BLaER1 (cell line): ENCODE results near the gene FUT4.

Experiments
- H3K27ac ChIP-seq: shearing (Covaris generic); formaldehyde crosslinking; 2 replicates; pipeline ENCODE4 v1.8.1; 2022
- H3K27me3 ChIP-seq: shearing (Covaris generic); formaldehyde crosslinking; 2 replicates; pipeline ENCODE4 v1.8.1; 2022
- H3K36me3 ChIP-seq: shearing (Covaris generic); formaldehyde crosslinking; 2 replicates; pipeline ENCODE4 v1.8.1; 2022
- H3K4me1 ChIP-seq: shearing (Covaris generic); formaldehyde crosslinking; 2 replicates; pipeline ENCODE4 v1.8.1; 2022
- H3K4me2 ChIP-seq: shearing (Covaris generic); formaldehyde crosslinking; 2 replicates; pipeline ENCODE4 v1.8.1; 2022
- H3K4me3 ChIP-seq: shearing (Covaris generic); formaldehyde crosslinking; 2 replicates; pipeline ENCODE4 v1.8.1; 2022
- H3K9ac ChIP-seq: shearing (Covaris generic); formaldehyde crosslinking; 2 replicates; pipeline ENCODE4 v1.8.1; 2022
- H3K9me3 ChIP-seq: shearing (Covaris generic); formaldehyde crosslinking; 2 replicates; pipeline ENCODE4 v1.8.1; 2022
- H4K20me1 ChIP-seq: shearing (Covaris generic); formaldehyde crosslinking; 2 replicates; pipeline ENCODE4 v1.8.1; 2022
- Cebpa-rat ChIP-seq: shearing (Covaris generic); IDR thresholded peaks from 2 replicates; pipeline ENCODE4 v1.8.1; 2022

The FUT4 gene

GRCh38 chr11:94581926-94582325, 38.2 kb downstream of the FUT4 start:
- Histone ChIP-seq H3K27ac (no peak overlapping the region), H3K9me3 (no peaks in the 10 kb centered on the region), H3K36me3 (no peaks in the 10 kb centered on the region), H3K4me3 (no peak overlapping the region), H3K4me1 (peaks cover 7% of the 10 kb centered on the region), H3K9ac (no peak overlapping the region), H4K20me1 (no peaks in the 10 kb centered on the region), H3K4me2 (no peak overlapping the region), H3K27me3 (no peaks in the 10 kb centered on the region)
- no peak for TF ChIP-seq Cebpa-rat

- H3K9me3 ChIP-seq = no peaks in the 10 kb centered on the region
- H3K4me3 ChIP-seq = no peak overlapping the region
- no peaks in the 10 kb centered on the region for H4K20me1 ChIP-seq
- no peak overlapping the region for H3K27ac ChIP-seq
- TF ChIP-seq Cebpa-rat = no peak
- H3K27me3 ChIP-seq = no peaks in the 10 kb centered on the region
- H3K4me1 ChIP-seq = peaks cover 7% of the 10 kb centered on the region
- H3K36me3 ChIP-seq = no peaks in the 10 kb centered on the region
- H3K9ac ChIP-seq = no peak overlapping the region
- H3K4me2 ChIP-seq = no peak overlapping the region
Measured at GRCh38 chr11:94583213-94583865, 39.6 kb downstream of the FUT4 start.

GRCh38 chr11:94583866-94584500, 40.3 kb downstream of the FUT4 start:
- H3K9me3 ChIP-seq = no peaks in the 10 kb centered on the region
- H3K4me1 ChIP-seq = peaks cover under 1% of the 10 kb centered on the region; the same call in 1 of the 2 replicates
- no peak overlapping the region for H3K9ac ChIP-seq
- no peak overlapping the region for H3K27ac ChIP-seq
- no peaks in the 10 kb centered on the region for H3K27me3 ChIP-seq
- no peak for TF ChIP-seq Cebpa-rat
- H3K4me2 ChIP-seq = no peak overlapping the region
- no peak overlapping the region for H3K4me3 ChIP-seq
- H4K20me1 ChIP-seq = no peaks in the 10 kb centered on the region
- no peaks in the 10 kb centered on the region for H3K36me3 ChIP-seq

- Histone ChIP-seq H4K20me1 (no peaks in the 10 kb centered on the region), H3K4me2 (no peak overlapping the region), H3K9me3 (no peaks in the 10 kb centered on the region), H3K27me3 (no peaks in the 10 kb centered on the region), H3K4me1 (peaks cover 7% of the 10 kb centered on the region), H3K27ac (no peak overlapping the region), H3K36me3 (no peaks in the 10 kb centered on the region), H3K9ac (no peak overlapping the region), H3K4me3 (no peak overlapping the region)
- TF ChIP-seq Cebpa-rat = no peak
Measured at GRCh38 chr11:94584978-94585377, 41.3 kb downstream of the FUT4 start.

- Histone ChIP-seq H3K27me3 (no peaks in the 10 kb centered on the region), H3K9me3 (no peaks in the 10 kb centered on the region), H3K4me3 (no peak overlapping the region), H3K27ac (no peak overlapping the region), H3K4me1 (peaks cover 11% of the 10 kb centered on the region), H3K36me3 (no peaks in the 10 kb centered on the region), H3K4me2 (no peak overlapping the region), H4K20me1 (no peaks in the 10 kb centered on the region), H3K9ac (no peak overlapping the region)
- TF ChIP-seq Cebpa-rat = no peak
Measured at GRCh38 chr11:94585399-94585798, 41.7 kb downstream of the FUT4 start.

- no peaks in the 10 kb centered on the region for H3K36me3 ChIP-seq
- TF ChIP-seq Cebpa-rat = no peak
- no peak overlapping the region for H3K9ac ChIP-seq
- no peaks in the 10 kb centered on the region for H3K9me3 ChIP-seq
- no peak overlapping the region for H3K4me2 ChIP-seq
- H4K20me1 ChIP-seq = no peaks in the 10 kb centered on the region
- H3K27me3 ChIP-seq = no peaks in the 10 kb centered on the region
- peaks cover 16% of the 10 kb centered on the region for H3K4me1 ChIP-seq
- no peak overlapping the region for H3K27ac ChIP-seq
- no peak overlapping the region for H3K4me3 ChIP-seq
Measured at GRCh38 chr11:94586546-94586945, 42.8 kb downstream of the FUT4 start.

- Histone ChIP-seq H3K36me3 (no peaks in the 10 kb centered on the region), H3K27ac (no peak overlapping the region), H3K4me3 (no peak overlapping the region), H3K4me2 (no peak overlapping the region), H3K27me3 (no peaks in the 10 kb centered on the region), H4K20me1 (no peaks in the 10 kb centered on the region), H3K9me3 (no peaks in the 10 kb centered on the region), H3K9ac (no peak overlapping the region), H3K4me1 (peaks cover 16% of the 10 kb centered on the region)
- no peak for TF ChIP-seq Cebpa-rat
Measured at GRCh38 chr11:94586978-94587377, 43.3 kb downstream of the FUT4 start.

GRCh38 chr11:94588366-94588942, 44.7 kb downstream of the FUT4 start:
- Histone ChIP-seq H4K20me1 (no peaks in the 10 kb centered on the region), H3K4me3 (no peak overlapping the region), H3K4me2 (no peak overlapping the region), H3K9me3 (no peaks in the 10 kb centered on the region), H3K27me3 (no peaks in the 10 kb centered on the region), H3K9ac (no peak overlapping the region), H3K27ac (no peak overlapping the region), H3K4me1 (peaks cover 16% of the 10 kb centered on the region), H3K36me3 (no peaks in the 10 kb centered on the region)
- TF ChIP-seq Cebpa-rat = no peak

- no peak overlapping the region for H3K4me3 ChIP-seq
- H3K27me3 ChIP-seq = no peaks in the 10 kb centered on the region
- peak overlapping the region; percentile 57 for H3K4me2 ChIP-seq
- H4K20me1 ChIP-seq = no peaks in the 10 kb centered on the region
- peaks cover 26% of the 10 kb centered on the region for H3K4me1 ChIP-seq
- TF ChIP-seq Cebpa-rat = no peak
- no peak overlapping the region for H3K9ac ChIP-seq
- no peak overlapping the region for H3K27ac ChIP-seq
- H3K36me3 ChIP-seq = no peaks in the 10 kb centered on the region
- no peaks in the 10 kb centered on the region for H3K9me3 ChIP-seq
Measured at GRCh38 chr11:94590352-94591041, 46.8 kb downstream of the FUT4 start.

GRCh38 chr11:94593030-94593429, 49.3 kb downstream of the FUT4 start:
- H3K36me3 ChIP-seq = no peaks in the 10 kb centered on the region
- no peaks in the 10 kb centered on the region for H3K27me3 ChIP-seq
- TF ChIP-seq Cebpa-rat = no peak
- H3K4me3 ChIP-seq = no peak overlapping the region
- H3K4me2 ChIP-seq = no peak overlapping the region
- H4K20me1 ChIP-seq = no peaks in the 10 kb centered on the region
- no peak overlapping the region for H3K27ac ChIP-seq
- H3K9me3 ChIP-seq = no peaks in the 10 kb centered on the region
- H3K9ac ChIP-seq = no peak overlapping the region
- H3K4me1 ChIP-seq = peaks cover 26% of the 10 kb centered on the region
